SK-N-SH (cell line): ENCODE data around the gene KCNN2. TPM values are rescaled to one million over a fixed set of nuclear protein-coding genes. Genes with fewer than 3 reads are reported as not detected.

Experiments
- CTCF ChIA-PET: fragments of 300-600, 350-600 bp; formaldehyde crosslinking; extraction: SDS; loops from one replicate; lab custom pipeline; 2021; lab: Yijun Ruan, JAX
- POLR2A ChIA-PET: fragments of 350-600 bp; sonication (Branson Sonifier 250); formaldehyde crosslinking; extraction: SDS; loops from one replicate; lab custom pipeline; 2020; ENCODE audit warnings: antibody characterized with exemption, inconsistent platforms; lab: Yijun Ruan, JAX
- DNase-seq: peaks from one replicate; pipeline ENCODE4 v3.0.0; 2012
- H2AFZ ChIP-seq: fragments of 200-600 bp; sonication (generic); 2 replicates; pipeline ENCODE4 v1.8.1; 2016; ENCODE audit warnings: antibody characterized with exemption, mild to moderate bottlenecking, low read depth
- H3F3A ChIP-seq: fragments of 200-600 bp; sonication (generic); replicated peaks from 2 replicates; pipeline ENCODE3; 2016; ENCODE audit warnings: antibody characterized with exemption, mild to moderate bottlenecking; ENCODE audit not compliant: insufficient read depth
- H3K27ac ChIP-seq, 2 experiments: fragments of 200-500 bp in 1 of 2; fragments of 200-600 bp in 1 of 2; sonication (Bioruptor generic) in 1 of 2; sonication (generic), shearing (Covaris generic) in 1 of 2; 2 replicates each; pipeline versions ENCODE4 v1.5.1 to v1.6.1; 2014 to 2016; ENCODE audit warnings: low read depth in 2 of 2, inconsistent platforms in 1 of 2, low read length in 1 of 2, mild to moderate bottlenecking in 1 of 2, mixed read lengths in 1 of 2
- H3K27me3 ChIP-seq: fragments of 200-600 bp; sonication (generic), shearing (Covaris generic); 2 replicates; pipeline ENCODE4 v1.6.1; 2016; ENCODE audit warnings: mixed run types; ENCODE audit not compliant: insufficient read depth
- H3K36me3 ChIP-seq, 2 experiments: fragments of 200-500 bp in 1 of 2; fragments of 200-600 bp in 1 of 2; sonication (Bioruptor generic) in 1 of 2; sonication (generic) in 1 of 2; replicated peaks in 1 of 2; 2 replicates each; pipeline versions ENCODE3 to v1.5.1; 2014 to 2016; ENCODE audit warnings: low read length in 1 of 2, mild to moderate bottlenecking in 1 of 2; ENCODE audit not compliant: insufficient read depth in 2 of 2, control insufficient read depth in 1 of 2
- H3K4me1 ChIP-seq, 2 experiments: fragments of 200-500 bp in 1 of 2; fragments of 200-600 bp in 1 of 2; sonication (Bioruptor generic) in 1 of 2; sonication (generic), shearing (Covaris generic) in 1 of 2; 2 replicates each; pipeline versions ENCODE4 v1.5.1 to v1.6.1; 2014 to 2016; ENCODE audit warnings: low read depth in 1 of 2, low read length in 1 of 2, mixed run types in 1 of 2; ENCODE audit not compliant: insufficient read depth in 2 of 2, control insufficient read depth in 1 of 2
- H3K4me2 ChIP-seq: fragments of 200-600 bp; sonication (generic), shearing (Covaris generic); 2 replicates; pipeline ENCODE4 v1.6.1; 2017; ENCODE audit warnings: mixed run types
- H3K4me3 ChIP-seq, 2 experiments: fragments of 200-500 bp in 1 of 2; fragments of 200-600 bp in 1 of 2; sonication (Bioruptor generic) in 1 of 2; sonication (generic), shearing (Covaris generic) in 1 of 2; 2 replicates each; pipeline versions ENCODE4 v1.5.1 to v1.8.1; 2014 to 2016; ENCODE audit warnings: low read depth in 2 of 2, inconsistent platforms in 1 of 2, low read length in 1 of 2, mild to moderate bottlenecking in 1 of 2, mixed read lengths in 1 of 2, moderate library complexity in 1 of 2
- H3K79me2 ChIP-seq: fragments of 200-600 bp; sonication (generic); 2 replicates; pipeline ENCODE4 v1.8.1; 2017; ENCODE audit warnings: mild to moderate bottlenecking; ENCODE audit not compliant: insufficient read depth
- H3K9ac ChIP-seq: fragments of 200-600 bp; sonication (generic); 2 replicates; pipeline ENCODE4 v1.6.1; 2017; ENCODE audit warnings: mixed run types
- H3K9me2 ChIP-seq: fragments of 200-600 bp; sonication (generic); 2 replicates; pipeline ENCODE4 v1.6.1; 2017; ENCODE audit warnings: mixed run types
- H3K9me3 ChIP-seq: fragments of 200-600 bp; sonication (generic); 2 replicates; pipeline ENCODE4 v1.6.1; 2017; ENCODE audit warnings: mixed run types, mild to moderate bottlenecking, moderate library complexity
- H4K20me1 ChIP-seq: fragments of 200-600 bp; sonication (generic); 2 replicates; pipeline ENCODE4 v1.6.1; 2017; ENCODE audit warnings: mild to moderate bottlenecking, mixed run types; ENCODE audit not compliant: insufficient read depth
- EP300 ChIP-seq, 2 experiments: IDR thresholded peaks; 2 replicates each; pipeline versions ENCODE4 v1.4.0 to v1.6.1; 2012; ENCODE audit warnings: borderline replicate concordance in 1 of 2, low read depth in 1 of 2, low read length in 1 of 2
- EZH2phosphoT487 ChIP-seq: fragments of 200-600 bp; sonication (generic); IDR thresholded peaks from 2 replicates; pipeline ENCODE4 v1.6.1; 2017; ENCODE audit warnings: low read depth, mixed run types, mild to moderate bottlenecking, antibody characterized with exemption, moderate library complexity, borderline replicate concordance
- FOSL2 ChIP-seq: IDR thresholded peaks from 2 replicates; pipeline ENCODE4 v1.4.0; 2012; ENCODE audit warnings: low read depth, mild to moderate bottlenecking, moderate library complexity, borderline replicate concordance
- FOXJ3 ChIP-seq: sonication (generic); formaldehyde crosslinking; IDR thresholded peaks from 2 replicates; pipeline ENCODE4 v1.5.1; 2020; ENCODE audit warnings: mild to moderate bottlenecking, missing genetic modification reagents
- GABPA ChIP-seq: IDR thresholded peaks from 2 replicates; pipeline ENCODE4 v1.4.0; 2012; ENCODE audit warnings: low read depth, mild to moderate bottlenecking
- NRF1 ChIP-seq: IDR thresholded peaks from 2 replicates; pipeline ENCODE4 v1.6.1; 2012; ENCODE audit warnings: low read depth, mild to moderate bottlenecking, low read length
- TAF1 ChIP-seq: IDR thresholded peaks from 2 replicates; pipeline ENCODE4 v1.6.1; 2012; ENCODE audit warnings: low read depth, mild to moderate bottlenecking, low read length, moderate library complexity, borderline replicate concordance
- WGBS: methylation state at CpG from one replicate; pipeline ENCODE4 v1.1.6; 2017; ENCODE audit warnings: low lambda C conversion rate; 5-methylcytosine and 5-hydroxymethylcytosine counted together
- polyA plus RNA-seq, 3 experiments: library from polyadenylated mRNA; depleted of rRNA; stranded (reverse); fragments of >200 nt; gene quantifications; 2 replicates each; pipeline ENCODE4 v1.2.3, GENCODE V29; 2012
- TF ChIP-seq, protein P1 (sequence below): IDR thresholded peaks from 2 replicates; pipeline ENCODE4; 2012
- TF ChIP-seq, protein P2 (sequence below): IDR thresholded peaks from 2 replicates; pipeline ENCODE4 v1.4.0; 2012; ENCODE audit warnings: low read depth, borderline replicate concordance
- TF ChIP-seq, protein P3 (sequence below): IDR thresholded peaks from 2 replicates; pipeline ENCODE4 v1.4.0; 2012; ENCODE audit warnings: low read depth, borderline replicate concordance
- TF ChIP-seq, protein P4 (sequence below): IDR thresholded peaks from 2 replicates; pipeline ENCODE4 v1.6.1; 2012; ENCODE audit warnings: mild to moderate bottlenecking, low read depth, low read length, moderate library complexity
- TF ChIP-seq, protein P5 (sequence below): fragments of 200-600 bp; sonication (generic); IDR thresholded peaks from 2 replicates; pipeline ENCODE4 v1.6.1; 2017; ENCODE audit warnings: antibody characterized with exemption, mild to moderate bottlenecking, moderate library complexity
- TF ChIP-seq, protein P6 (sequence below): fragments of 150-350 bp; IDR thresholded peaks from 2 replicates; pipeline ENCODE4 v1.6.1; 2016; ENCODE audit warnings: mild to moderate bottlenecking, low read depth, low read length

KCNN2 gene
- polyA plus RNA-seq, 1 of the 3 experiments (the other 2 are of a cell fraction), result not detected

DNA sequence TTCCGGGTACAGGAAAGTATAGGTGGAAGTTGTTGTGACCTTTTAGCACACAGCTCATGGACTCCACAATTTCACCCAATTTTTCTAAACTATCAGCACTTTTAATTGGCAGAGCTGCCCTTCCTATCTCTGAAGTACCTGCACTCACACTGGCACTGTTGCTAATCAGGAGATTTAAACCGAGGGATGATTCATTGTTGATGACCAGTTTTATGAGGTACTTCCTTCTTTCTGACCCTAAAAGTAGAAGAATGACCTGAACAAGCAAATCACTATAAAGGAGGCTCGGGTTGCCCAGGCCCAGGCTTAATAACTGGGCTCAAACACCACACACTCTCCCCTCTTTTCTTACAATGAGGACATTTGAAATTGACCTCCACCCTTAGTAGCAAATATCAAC lies 105.9 kb downstream of the KCNN2 start:
- Histone ChIP-seq H3K4me3 (no peak overlapping the region), H2AFZ (no peak overlapping the region), H3K9ac (no peak overlapping the region), H3K4me1 (no peaks in the 10 kb centered on the region), H3K36me3 (no peaks in the 10 kb centered on the region), H3K9me3 (no peaks in the 10 kb centered on the region), H3F3A (no peaks in the 10 kb centered on the region), H3K27ac (no peak overlapping the region), H4K20me1 (no peaks in the 10 kb centered on the region), H3K9me2 (no peaks in the 10 kb centered on the region), H3K4me2 (no peak overlapping the region), H3K79me2 (no peaks in the 10 kb centered on the region), H3K27me3 (no peaks in the 10 kb centered on the region)
- DNase-seq, result no peak
- 32% methylated on average over 3 of the region's 3 CpGs for WGBS
- ChIA-PET POLR2A (no interaction called here), CTCF (no interaction called here)
- TF ChIP-seq, protein P1, sequence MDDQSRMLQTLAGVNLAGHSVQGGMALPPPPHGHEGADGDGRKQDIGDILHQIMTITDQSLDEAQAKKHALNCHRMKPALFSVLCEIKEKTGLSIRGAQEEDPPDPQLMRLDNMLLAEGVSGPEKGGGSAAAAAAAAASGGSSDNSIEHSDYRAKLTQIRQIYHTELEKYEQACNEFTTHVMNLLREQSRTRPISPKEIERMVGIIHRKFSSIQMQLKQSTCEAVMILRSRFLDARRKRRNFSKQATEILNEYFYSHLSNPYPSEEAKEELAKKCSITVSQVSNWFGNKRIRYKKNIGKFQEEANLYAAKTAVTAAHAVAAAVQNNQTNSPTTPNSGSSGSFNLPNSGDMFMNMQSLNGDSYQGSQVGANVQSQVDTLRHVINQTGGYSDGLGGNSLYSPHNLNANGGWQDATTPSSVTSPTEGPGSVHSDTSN, result no peak
- TF ChIP-seq, protein P2, sequence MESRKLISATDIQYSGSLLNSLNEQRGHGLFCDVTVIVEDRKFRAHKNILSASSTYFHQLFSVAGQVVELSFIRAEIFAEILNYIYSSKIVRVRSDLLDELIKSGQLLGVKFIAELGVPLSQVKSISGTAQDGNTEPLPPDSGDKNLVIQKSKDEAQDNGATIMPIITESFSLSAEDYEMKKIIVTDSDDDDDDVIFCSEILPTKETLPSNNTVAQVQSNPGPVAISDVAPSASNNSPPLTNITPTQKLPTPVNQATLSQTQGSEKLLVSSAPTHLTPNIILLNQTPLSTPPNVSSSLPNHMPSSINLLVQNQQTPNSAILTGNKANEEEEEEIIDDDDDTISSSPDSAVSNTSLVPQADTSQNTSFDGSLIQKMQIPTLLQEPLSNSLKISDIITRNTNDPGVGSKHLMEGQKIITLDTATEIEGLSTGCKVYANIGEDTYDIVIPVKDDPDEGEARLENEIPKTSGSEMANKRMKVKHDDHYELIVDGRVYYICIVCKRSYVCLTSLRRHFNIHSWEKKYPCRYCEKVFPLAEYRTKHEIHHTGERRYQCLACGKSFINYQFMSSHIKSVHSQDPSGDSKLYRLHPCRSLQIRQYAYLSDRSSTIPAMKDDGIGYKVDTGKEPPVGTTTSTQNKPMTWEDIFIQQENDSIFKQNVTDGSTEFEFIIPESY, result no peak
- TF ChIP-seq, protein P3, sequence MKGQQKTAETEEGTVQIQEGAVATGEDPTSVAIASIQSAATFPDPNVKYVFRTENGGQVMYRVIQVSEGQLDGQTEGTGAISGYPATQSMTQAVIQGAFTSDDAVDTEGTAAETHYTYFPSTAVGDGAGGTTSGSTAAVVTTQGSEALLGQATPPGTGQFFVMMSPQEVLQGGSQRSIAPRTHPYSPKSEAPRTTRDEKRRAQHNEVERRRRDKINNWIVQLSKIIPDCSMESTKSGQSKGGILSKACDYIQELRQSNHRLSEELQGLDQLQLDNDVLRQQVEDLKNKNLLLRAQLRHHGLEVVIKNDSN, result no peak
- TF ChIP-seq TAF1 (no peak), FOSL2 (no peak), EP300 (IDR thresholded peaks at IDR 0.05; ENCODE audit: borderline replicate concordance in 1 of 2, low read depth in 1 of 2, low read length in 1 of 2) (no peak), FOXJ3 (CRISPR knock-in tag) (no peak), EZH2phosphoT487 (no peak), NRF1 (no peak), GABPA (no peak)
- TF ChIP-seq, protein P4, sequence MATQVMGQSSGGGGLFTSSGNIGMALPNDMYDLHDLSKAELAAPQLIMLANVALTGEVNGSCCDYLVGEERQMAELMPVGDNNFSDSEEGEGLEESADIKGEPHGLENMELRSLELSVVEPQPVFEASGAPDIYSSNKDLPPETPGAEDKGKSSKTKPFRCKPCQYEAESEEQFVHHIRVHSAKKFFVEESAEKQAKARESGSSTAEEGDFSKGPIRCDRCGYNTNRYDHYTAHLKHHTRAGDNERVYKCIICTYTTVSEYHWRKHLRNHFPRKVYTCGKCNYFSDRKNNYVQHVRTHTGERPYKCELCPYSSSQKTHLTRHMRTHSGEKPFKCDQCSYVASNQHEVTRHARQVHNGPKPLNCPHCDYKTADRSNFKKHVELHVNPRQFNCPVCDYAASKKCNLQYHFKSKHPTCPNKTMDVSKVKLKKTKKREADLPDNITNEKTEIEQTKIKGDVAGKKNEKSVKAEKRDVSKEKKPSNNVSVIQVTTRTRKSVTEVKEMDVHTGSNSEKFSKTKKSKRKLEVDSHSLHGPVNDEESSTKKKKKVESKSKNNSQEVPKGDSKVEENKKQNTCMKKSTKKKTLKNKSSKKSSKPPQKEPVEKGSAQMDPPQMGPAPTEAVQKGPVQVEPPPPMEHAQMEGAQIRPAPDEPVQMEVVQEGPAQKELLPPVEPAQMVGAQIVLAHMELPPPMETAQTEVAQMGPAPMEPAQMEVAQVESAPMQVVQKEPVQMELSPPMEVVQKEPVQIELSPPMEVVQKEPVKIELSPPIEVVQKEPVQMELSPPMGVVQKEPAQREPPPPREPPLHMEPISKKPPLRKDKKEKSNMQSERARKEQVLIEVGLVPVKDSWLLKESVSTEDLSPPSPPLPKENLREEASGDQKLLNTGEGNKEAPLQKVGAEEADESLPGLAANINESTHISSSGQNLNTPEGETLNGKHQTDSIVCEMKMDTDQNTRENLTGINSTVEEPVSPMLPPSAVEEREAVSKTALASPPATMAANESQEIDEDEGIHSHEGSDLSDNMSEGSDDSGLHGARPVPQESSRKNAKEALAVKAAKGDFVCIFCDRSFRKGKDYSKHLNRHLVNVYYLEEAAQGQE, result no peak
- TF ChIP-seq, protein P5, sequence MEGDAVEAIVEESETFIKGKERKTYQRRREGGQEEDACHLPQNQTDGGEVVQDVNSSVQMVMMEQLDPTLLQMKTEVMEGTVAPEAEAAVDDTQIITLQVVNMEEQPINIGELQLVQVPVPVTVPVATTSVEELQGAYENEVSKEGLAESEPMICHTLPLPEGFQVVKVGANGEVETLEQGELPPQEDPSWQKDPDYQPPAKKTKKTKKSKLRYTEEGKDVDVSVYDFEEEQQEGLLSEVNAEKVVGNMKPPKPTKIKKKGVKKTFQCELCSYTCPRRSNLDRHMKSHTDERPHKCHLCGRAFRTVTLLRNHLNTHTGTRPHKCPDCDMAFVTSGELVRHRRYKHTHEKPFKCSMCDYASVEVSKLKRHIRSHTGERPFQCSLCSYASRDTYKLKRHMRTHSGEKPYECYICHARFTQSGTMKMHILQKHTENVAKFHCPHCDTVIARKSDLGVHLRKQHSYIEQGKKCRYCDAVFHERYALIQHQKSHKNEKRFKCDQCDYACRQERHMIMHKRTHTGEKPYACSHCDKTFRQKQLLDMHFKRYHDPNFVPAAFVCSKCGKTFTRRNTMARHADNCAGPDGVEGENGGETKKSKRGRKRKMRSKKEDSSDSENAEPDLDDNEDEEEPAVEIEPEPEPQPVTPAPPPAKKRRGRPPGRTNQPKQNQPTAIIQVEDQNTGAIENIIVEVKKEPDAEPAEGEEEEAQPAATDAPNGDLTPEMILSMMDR, result no peak
- TF ChIP-seq, protein P6, sequence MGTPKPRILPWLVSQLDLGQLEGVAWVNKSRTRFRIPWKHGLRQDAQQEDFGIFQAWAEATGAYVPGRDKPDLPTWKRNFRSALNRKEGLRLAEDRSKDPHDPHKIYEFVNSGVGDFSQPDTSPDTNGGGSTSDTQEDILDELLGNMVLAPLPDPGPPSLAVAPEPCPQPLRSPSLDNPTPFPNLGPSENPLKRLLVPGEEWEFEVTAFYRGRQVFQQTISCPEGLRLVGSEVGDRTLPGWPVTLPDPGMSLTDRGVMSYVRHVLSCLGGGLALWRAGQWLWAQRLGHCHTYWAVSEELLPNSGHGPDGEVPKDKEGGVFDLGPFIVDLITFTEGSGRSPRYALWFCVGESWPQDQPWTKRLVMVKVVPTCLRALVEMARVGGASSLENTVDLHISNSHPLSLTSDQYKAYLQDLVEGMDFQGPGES, result no peak
